ENCODE measurements around the gene TMEM183A.

GRCh38 chr1:202991112-202991511 is 16.1 kb upstream of the TMEM183A start:
- TF ChIP-seq CTCF (IDR thresholded peaks at IDR 0.05; ENCODE audit: low read length) (no peak), EZH2phosphoT487 (IDR thresholded peaks at IDR 0.05; ENCODE audit: low read length) (no peak)

Data from MM.1S (cell line).